GM12872 (cell line): ENCODE results near the gene SOCS3.

Source experiments
- TF ChIP-seq, protein P1 (sequence below): IDR thresholded peaks from 3 replicates; pipeline ENCODE4 v1.5.1; 2011; ENCODE audit warnings: low read depth, mild to moderate bottlenecking, low read length, moderate library complexity; ENCODE audit not compliant: insufficient read depth

Gene SOCS3

DNA sequence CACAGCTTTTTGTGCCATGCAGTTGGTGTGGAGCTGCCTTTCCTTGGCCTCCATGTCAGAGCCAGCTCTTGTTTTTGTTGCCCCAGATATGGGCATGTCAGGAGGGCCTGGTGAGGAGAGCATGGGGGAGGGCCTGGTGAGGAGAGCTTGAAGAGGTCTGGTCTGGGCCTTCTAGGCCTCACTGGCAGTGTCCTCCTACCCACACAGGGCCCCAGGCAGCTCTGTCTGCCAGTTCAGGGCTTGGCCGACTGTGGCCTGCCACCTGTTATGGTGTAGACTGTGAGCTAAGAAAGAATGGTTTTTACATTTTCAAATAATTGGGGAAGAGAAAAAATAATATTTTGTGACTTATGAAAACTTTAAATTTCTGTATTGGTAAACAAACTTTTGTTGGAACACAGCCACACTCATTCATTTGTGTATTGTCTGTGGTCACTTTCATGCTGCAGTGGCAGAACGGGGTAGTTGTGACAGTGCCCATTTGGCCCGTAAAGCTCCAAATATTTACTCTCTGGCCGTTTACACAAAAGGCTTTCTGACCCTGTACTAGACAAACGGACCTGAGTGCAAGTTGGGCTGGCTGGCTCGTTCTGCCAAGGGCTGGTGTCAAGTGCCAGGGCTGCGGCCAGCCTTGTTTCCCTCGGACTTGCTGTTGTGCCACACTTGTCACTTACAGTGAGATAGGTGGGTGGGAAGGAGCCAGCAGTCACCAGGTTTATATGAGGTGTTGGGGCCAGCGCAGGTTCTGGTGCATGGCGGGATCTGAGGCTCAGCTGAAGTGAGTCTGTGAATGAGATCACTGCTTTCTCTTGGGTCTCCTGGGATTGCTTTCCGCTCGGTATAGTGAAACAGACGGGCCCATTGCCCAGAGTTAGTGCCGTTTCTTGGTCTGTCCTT, 36.8 kb upstream of the SOCS3 start:
- TF ChIP-seq, protein P1, sequence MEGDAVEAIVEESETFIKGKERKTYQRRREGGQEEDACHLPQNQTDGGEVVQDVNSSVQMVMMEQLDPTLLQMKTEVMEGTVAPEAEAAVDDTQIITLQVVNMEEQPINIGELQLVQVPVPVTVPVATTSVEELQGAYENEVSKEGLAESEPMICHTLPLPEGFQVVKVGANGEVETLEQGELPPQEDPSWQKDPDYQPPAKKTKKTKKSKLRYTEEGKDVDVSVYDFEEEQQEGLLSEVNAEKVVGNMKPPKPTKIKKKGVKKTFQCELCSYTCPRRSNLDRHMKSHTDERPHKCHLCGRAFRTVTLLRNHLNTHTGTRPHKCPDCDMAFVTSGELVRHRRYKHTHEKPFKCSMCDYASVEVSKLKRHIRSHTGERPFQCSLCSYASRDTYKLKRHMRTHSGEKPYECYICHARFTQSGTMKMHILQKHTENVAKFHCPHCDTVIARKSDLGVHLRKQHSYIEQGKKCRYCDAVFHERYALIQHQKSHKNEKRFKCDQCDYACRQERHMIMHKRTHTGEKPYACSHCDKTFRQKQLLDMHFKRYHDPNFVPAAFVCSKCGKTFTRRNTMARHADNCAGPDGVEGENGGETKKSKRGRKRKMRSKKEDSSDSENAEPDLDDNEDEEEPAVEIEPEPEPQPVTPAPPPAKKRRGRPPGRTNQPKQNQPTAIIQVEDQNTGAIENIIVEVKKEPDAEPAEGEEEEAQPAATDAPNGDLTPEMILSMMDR: no peak

DNA sequence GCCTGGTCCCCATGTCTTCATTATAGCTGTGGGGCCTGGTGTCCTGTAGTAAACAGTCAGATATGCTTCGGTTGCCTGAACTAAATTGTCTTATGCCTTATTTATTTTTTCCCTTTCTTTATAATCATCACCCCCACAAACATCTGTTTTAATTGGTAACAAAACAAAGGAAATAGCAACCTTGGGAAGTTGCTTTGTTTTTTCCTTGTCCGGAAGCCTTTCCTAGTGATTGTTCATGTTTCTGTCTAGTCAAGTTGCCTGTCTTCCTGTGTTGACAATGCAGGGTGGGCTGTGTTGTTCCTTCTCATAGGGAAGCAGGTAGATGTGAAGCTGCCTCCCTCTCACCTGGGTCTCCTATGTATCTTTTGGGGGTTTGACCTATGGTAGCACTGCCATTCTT, 35.3 kb upstream of the SOCS3 start:
- TF ChIP-seq, protein P1: no peak

DNA sequence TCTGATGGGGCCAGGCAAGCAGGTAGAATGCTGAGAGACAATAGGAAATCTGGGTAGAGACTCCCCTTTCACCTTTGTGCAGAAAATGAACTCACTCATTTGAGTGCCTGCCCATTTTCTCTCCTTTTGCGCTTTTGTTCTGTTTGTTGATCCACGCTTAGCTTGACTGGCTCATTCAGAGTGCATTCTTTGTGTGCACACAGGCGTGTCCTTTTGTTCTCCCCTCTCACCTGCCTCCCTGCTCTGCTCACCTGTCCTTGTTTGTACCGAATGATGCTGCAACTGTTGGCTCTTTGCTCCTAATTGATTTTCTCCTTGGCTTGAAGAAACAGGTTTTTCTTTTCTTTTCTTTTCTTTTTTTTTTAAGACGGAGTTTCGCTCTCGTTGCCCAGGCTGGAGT, 34.3 kb upstream of the SOCS3 start:
- TF ChIP-seq, protein P1: no peak

DNA sequence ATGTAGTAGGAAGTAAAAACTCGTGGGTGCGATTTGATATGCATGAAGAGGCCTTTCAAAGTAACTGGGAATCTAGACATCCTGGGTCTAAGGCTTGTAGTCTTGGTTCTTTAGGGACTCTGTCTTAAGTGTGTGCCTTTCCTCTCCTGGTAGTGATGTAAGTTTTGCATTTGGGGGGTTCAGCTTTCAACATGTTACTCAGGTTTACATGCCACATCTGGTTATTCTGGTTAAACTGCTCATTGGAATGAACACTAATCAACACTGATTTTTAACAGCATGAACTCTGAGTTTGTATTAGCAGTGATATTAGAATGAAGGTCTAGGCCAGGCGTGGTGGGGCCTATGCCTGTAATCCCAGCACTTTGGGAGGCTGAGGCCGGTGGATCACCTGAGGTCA, 33.7 kb upstream of the SOCS3 start:
- TF ChIP-seq, protein P1: no peak

DNA sequence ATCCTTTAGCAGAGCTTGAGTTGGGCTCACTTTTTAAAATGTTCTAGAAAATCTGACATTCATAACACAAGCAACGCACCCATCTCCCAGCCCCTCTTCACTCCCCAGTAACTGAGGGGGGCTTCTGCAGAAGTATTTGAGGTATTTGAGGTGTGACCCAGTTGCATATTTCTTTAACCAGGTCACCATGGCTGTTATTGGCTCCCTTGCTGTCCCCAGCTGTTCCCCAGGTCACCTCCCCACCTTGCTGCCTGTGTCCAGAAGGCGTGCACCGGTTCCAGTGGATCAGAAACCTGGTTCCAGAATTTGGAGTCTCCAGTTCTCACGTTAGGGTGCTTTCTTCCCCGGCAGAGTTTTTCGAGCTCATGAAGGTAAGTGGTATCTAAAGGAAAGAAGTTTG, 32.4 kb upstream of the SOCS3 start:
- TF ChIP-seq, protein P1: no peak

DNA sequence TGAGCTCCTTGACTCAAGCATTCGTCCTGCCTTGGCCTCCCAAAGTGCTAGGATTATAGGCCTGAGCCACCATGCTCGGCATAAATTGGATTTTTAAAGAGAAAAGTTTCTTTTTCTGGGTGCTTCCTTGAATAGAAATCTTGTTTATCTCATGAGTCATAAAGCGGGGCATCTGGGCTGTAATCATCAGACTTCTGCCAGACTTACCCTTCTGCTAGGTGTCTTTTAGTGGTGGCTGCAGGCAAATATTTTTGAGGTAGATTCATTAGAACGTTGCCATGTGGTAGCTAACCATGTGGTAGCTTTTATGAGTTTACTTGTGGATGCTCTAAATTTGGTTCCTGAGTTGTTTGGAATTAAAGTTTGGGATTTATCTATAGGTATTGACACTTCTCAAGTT, 32.0 kb upstream of the SOCS3 start:
- TF ChIP-seq, protein P1: no peak

DNA sequence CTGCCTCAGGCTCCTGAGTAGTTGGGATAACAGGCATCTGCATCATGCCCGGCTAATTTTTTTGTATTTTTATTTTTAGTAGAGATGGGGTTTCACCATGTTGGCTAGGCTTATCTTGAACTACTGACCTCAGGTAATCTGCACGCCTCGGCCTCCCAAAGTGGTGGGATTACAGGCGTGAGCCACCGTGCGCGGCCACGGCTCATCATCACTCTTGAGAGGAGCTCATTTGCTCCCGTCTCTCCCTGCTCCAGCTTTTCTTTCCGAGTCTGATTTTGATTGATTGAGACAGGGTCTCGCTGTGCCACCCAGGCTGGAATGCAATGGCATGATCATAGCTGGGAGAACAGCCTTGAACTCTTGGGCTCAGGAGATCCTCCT, 31.2 kb upstream of the SOCS3 start:
- TF ChIP-seq, protein P1: no peak
